ENCODE measurements around the gene ABLIM2. TPM values are rescaled to one million over a fixed set of nuclear protein-coding genes. Genes with fewer than 3 reads are reported as not detected.
A peak's percentile ranks its signal among the peaks of the same experiment; 100 is the strongest.

ABLIM2 gene
- total and polyA plus RNA-seq, 2 donors (not counting 1 experiment from before 2014, with no cell fraction given): 3.3 to 79.0 TPM

DNA sequence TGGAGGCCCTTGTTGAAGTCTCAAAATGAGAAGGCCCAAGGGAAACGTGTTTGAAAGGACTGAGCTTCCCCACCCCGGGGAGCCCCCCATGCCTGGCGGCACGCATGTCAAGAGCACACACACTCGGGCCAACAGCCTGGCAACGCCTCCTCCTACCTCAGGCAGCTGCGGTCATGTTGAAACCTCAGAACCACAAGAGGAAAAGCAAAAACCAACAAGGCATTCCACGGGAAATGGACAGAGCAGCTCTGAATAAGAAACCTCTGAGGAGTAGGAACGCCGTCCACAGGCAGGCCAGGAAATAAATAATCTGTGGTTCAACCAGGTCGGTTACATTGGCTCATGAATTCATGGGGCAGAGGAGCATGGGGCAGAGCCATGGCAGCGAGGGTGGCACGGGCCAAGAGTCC lies 123.2 kb downstream of the ABLIM2 start:
- peaks cover 0 to 9% (median under 1%) of the 10 kb centered on the region in 4 experiments for H3K27me3 ChIP-seq (replicated peaks in 1 of 4; ENCODE audit: control extremely low read depth in 1 of 4, control insufficient read depth in 3 of 4, insufficient read depth in 4 of 4, low read length in 3 of 4)
- no peak overlapping the region for H3K27ac ChIP-seq (ENCODE audit: low read length in 2 of 2)
- no peak overlapping the region for H2AFZ ChIP-seq (ENCODE audit: insufficient read depth, low read depth, low read length, poor library complexity, severe bottlenecking)
- under 1% methylated on average over 10 of the region's 13 CpGs for WGBS (ENCODE audit: insufficient coverage)
- ATAC-seq (ENCODE audit: low read depth) (no peak), DNase-seq (no peak)
- H3K27ac Mint-ChIP-seq: no peak overlapping the region
- ChIA-PET CTCF (interaction anchor here (0.6 kb wide), 1 partner anchor 188 kb away, joined by 5 read pairs; no protein-coding TSS in a partner anchor), POLR2A (interaction anchor here (0.6 kb wide), 1 partner anchor 110 kb away, joined by 10 read pairs; no protein-coding TSS in a partner anchor)
- H3K9ac ChIP-seq (ENCODE audit: low read length): no peak overlapping the region
- H3K27me3 Mint-ChIP-seq: peaks cover 35% of the 10 kb centered on the region
- no peak overlapping the region for H3K4me3 Mint-ChIP-seq
- no peaks in the 10 kb centered on the region for H3K79me2 ChIP-seq (ENCODE audit: control insufficient read depth, insufficient read depth, low read length)
- intact Hi-C loops (cut with micrococcal nuclease): no loop called here
- H3K4me3 ChIP-seq (ENCODE audit: control extremely low read depth in 1 of 5, extremely low read depth in 1 of 5, insufficient read depth in 1 of 5, low read depth in 2 of 5, low read length in 4 of 5): no peak overlapping the region
- H3K4me1 ChIP-seq (ENCODE audit: control insufficient read depth in 2 of 2, insufficient read depth in 2 of 2, low read length in 2 of 2): peaks cover 6 to 9% of the 10 kb centered on the region in 2 donors
- peaks cover 7% of the 10 kb centered on the region for H3K4me1 Mint-ChIP-seq
- no peaks in the 10 kb centered on the region for H3K9me3 ChIP-seq (ENCODE audit: control extremely low read depth in 1 of 3, control insufficient read depth in 2 of 3, insufficient read depth in 1 of 3, low read length in 2 of 3)
- H4K20me1 ChIP-seq (ENCODE audit: control insufficient read depth, insufficient read depth, low read length, poor library complexity, severe bottlenecking): no peaks in the 10 kb centered on the region
- no peak for TF ChIP-seq EZH2 (IDR thresholded peaks at IDR 0.05; ENCODE audit: borderline replicate concordance, insufficient read depth, low read depth, low read length, poor library complexity, severe bottlenecking)
- TF ChIP-seq, protein P1, sequence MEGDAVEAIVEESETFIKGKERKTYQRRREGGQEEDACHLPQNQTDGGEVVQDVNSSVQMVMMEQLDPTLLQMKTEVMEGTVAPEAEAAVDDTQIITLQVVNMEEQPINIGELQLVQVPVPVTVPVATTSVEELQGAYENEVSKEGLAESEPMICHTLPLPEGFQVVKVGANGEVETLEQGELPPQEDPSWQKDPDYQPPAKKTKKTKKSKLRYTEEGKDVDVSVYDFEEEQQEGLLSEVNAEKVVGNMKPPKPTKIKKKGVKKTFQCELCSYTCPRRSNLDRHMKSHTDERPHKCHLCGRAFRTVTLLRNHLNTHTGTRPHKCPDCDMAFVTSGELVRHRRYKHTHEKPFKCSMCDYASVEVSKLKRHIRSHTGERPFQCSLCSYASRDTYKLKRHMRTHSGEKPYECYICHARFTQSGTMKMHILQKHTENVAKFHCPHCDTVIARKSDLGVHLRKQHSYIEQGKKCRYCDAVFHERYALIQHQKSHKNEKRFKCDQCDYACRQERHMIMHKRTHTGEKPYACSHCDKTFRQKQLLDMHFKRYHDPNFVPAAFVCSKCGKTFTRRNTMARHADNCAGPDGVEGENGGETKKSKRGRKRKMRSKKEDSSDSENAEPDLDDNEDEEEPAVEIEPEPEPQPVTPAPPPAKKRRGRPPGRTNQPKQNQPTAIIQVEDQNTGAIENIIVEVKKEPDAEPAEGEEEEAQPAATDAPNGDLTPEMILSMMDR (IDR thresholded peaks at IDR 0.05): no peak
- no peaks in the 10 kb centered on the region for H3K36me3 ChIP-seq (replicated peaks in 1 of 2; ENCODE audit: control extremely low read depth in 1 of 2, control insufficient read depth in 1 of 2, extremely low read depth in 1 of 2, insufficient read depth in 2 of 2, low read length in 1 of 2)
- peak overlapping the region; percentile 34 for H3K4me2 ChIP-seq (replicated peaks; ENCODE audit: low read depth, low read length, poor library complexity, severe bottlenecking)
- no peaks in the 10 kb centered on the region for H3K9me3 Mint-ChIP-seq (ENCODE audit: insufficient read depth)

DNA sequence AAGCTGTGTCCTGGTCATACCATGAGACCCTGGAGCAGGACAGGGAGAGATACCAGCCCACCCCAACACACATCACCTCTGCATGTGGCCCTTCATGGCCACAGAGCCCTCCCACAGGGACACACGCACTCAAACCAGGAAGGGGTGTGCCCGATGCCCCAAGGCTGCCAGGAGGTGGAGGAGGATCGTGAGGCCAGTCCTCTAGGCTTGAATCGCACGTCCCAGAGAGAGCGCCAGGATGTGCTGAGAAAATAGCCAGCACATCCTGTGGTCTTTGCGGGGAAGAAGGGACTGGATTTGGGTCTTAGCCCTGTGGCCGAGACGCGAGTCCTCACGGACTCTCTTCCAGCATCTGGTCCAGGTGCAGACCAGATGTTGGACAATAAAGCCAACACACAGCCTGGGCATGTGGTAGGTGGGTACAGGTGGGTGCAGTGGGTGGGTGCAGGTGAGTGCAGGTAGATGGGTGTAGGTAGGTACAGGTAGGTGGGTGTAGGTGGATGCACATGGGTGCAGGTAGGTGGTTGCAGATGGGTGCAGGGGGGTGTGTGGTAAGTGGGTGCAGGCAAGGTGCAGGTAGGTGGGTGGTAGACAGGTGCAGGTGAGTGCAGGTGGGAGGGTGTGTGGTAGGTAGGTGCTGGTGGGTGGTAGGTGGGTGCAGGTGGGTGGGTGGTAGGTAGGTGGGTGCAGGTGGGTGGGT lies 124.6 kb downstream of the ABLIM2 start:
- Histone ChIP-seq H3K9ac (ENCODE audit: low read length) (no peak overlapping the region), H3K79me2 (ENCODE audit: control insufficient read depth, insufficient read depth, low read length) (no peaks in the 10 kb centered on the region), H3K4me2 (replicated peaks; ENCODE audit: low read depth, low read length, poor library complexity, severe bottlenecking) (no peak overlapping the region), H3K36me3 (replicated peaks in 1 of 2; ENCODE audit: control extremely low read depth in 1 of 2, control insufficient read depth in 1 of 2, extremely low read depth in 1 of 2, insufficient read depth in 2 of 2, low read length in 1 of 2) (no peaks in the 10 kb centered on the region), H3K9me3 (ENCODE audit: control extremely low read depth in 1 of 3, control insufficient read depth in 2 of 3, insufficient read depth in 1 of 3, low read length in 2 of 3) (no peaks in the 10 kb centered on the region), H2AFZ (ENCODE audit: insufficient read depth, low read depth, low read length, poor library complexity, severe bottlenecking) (no peak overlapping the region), H3K4me1 (ENCODE audit: control insufficient read depth in 2 of 2, insufficient read depth in 2 of 2, low read length in 2 of 2) (peaks cover 6 to 9% of the 10 kb centered on the region in 2 donors), H4K20me1 (ENCODE audit: control insufficient read depth, insufficient read depth, low read length, poor library complexity, severe bottlenecking) (no peaks in the 10 kb centered on the region), H3K27ac (ENCODE audit: low read length in 2 of 2) (no peak overlapping the region), H3K27me3 (replicated peaks in 1 of 4; ENCODE audit: control extremely low read depth in 1 of 4, control insufficient read depth in 3 of 4, insufficient read depth in 4 of 4, low read length in 3 of 4) (peaks cover 0 to 9% (median 0%) of the 10 kb centered on the region in 4 experiments), H3K4me3 (ENCODE audit: control extremely low read depth in 1 of 5, extremely low read depth in 1 of 5, insufficient read depth in 1 of 5, low read depth in 2 of 5, low read length in 4 of 5) (no peak overlapping the region)
- ChIA-PET POLR2A (no interaction called here), CTCF (no interaction called here)
- Mint-ChIP-seq H3K4me3 (no peak overlapping the region), H3K27ac (no peak overlapping the region), H3K27me3 (peaks cover 29% of the 10 kb centered on the region), H3K4me1 (peaks cover 7% of the 10 kb centered on the region), H3K9me3 (ENCODE audit: insufficient read depth) (no peaks in the 10 kb centered on the region)
- DNase-seq (no peak), ATAC-seq (ENCODE audit: low read depth) (no peak)
- WGBS (ENCODE audit: insufficient coverage): 65% methylated on average over 11 of the region's 11 CpGs
- intact Hi-C loops (cut with micrococcal nuclease): no loop called here
- TF ChIP-seq EZH2 (IDR thresholded peaks at IDR 0.05; ENCODE audit: borderline replicate concordance, insufficient read depth, low read depth, low read length, poor library complexity, severe bottlenecking): no peak
- TF ChIP-seq, protein P1 (IDR thresholded peaks at IDR 0.05): no peak
